ENCODE results near the gene CCDC74A. TPM values are rescaled to one million over a fixed set of nuclear protein-coding genes. Genes with fewer than 3 reads are reported as not detected.
A peak's percentile ranks its signal among the peaks of the same experiment; 100 is the strongest.

CCDC74A gene
- total and polyA plus RNA-seq, 9 of the 15 experiments (the other 6 are each of a cell fraction or from before 2014, with no cell fraction given), result 1.1 to 38.1 (median 9.6) TPM

- TF ChIP-seq GTF3C2 (IDR thresholded peaks at IDR 0.05; ENCODE audit: borderline replicate concordance, extremely low read depth, insufficient read length) (no peak), BCOR (IDR thresholded peaks at IDR 0.05) (0 out of 2 replicates have a peak, but pooled peaks have one; percentile 19), ZKSCAN8 (CRISPR knock-in tag; IDR thresholded peaks at IDR 0.05) (peak; percentile 95), GTF2A2 (tag; IDR thresholded peaks at IDR 0.05) (no peak), KDM4B (IDR thresholded peaks at IDR 0.05; ENCODE audit: borderline replicate concordance in 2 of 2, low read depth in 1 of 2) (no peak; a peak in 1 of 4 replicates), CHD4 (IDR thresholded peaks at IDR 0.05; ENCODE audit: insufficient read depth, insufficient replicate concordance, low read depth, low read length, poor library complexity, severe bottlenecking) (no peak), SRF (CRISPR knock-in tag; IDR thresholded peaks at IDR 0.05) (peak in 1 of 2 experiments; percentile 78; a peak in 2 of 4 replicates), MED1 (CRISPR knock-in tag; IDR thresholded peaks at IDR 0.05; ENCODE audit: borderline replicate concordance) (no peak), ZNF274 (IDR thresholded peaks at IDR 0.05; ENCODE audit: borderline replicate concordance, low read depth, low read length) (no peak), ZBTB33 (CRISPR knock-in tag; IDR thresholded peaks at IDR 0.05) (no peak), TEAD2 (tag; IDR thresholded peaks at IDR 0.05) (no peak), DIDO1 (tag; IDR thresholded peaks at IDR 0.05; ENCODE audit: low read depth) (0 out of 2 replicates have a peak, but pooled peaks have one; percentile 55), PHF21A (IDR thresholded peaks at IDR 0.05; ENCODE audit: borderline replicate concordance, low read depth) (no peak), KAT7 (CRISPR knock-in tag; IDR thresholded peaks at IDR 0.05; ENCODE audit: borderline replicate concordance) (no peak; the same call in 1 of the 2 replicates), COPS2 (conservative IDR thresholded peaks at IDR 0.05) (no peak), STAT6 (CRISPR knock-in tag; IDR thresholded peaks at IDR 0.05) (peak; percentile 19; the same call in 1 of the 2 replicates), ZNF12 (CRISPR knock-in tag; IDR thresholded peaks at IDR 0.05) (no peak; the same call in 1 of the 2 replicates), MAFG (tag; conservative IDR thresholded peaks at IDR 0.05) (no peak), TRIM28 (IDR thresholded peaks at IDR 0.05) (no peak)
Measured at GRCh38 chr2:131492418-131493198, 35.1 kb upstream of the CCDC74A start (continued).

All from K562 (cell line).